ENCODE data around the gene UBR3.

DNA sequence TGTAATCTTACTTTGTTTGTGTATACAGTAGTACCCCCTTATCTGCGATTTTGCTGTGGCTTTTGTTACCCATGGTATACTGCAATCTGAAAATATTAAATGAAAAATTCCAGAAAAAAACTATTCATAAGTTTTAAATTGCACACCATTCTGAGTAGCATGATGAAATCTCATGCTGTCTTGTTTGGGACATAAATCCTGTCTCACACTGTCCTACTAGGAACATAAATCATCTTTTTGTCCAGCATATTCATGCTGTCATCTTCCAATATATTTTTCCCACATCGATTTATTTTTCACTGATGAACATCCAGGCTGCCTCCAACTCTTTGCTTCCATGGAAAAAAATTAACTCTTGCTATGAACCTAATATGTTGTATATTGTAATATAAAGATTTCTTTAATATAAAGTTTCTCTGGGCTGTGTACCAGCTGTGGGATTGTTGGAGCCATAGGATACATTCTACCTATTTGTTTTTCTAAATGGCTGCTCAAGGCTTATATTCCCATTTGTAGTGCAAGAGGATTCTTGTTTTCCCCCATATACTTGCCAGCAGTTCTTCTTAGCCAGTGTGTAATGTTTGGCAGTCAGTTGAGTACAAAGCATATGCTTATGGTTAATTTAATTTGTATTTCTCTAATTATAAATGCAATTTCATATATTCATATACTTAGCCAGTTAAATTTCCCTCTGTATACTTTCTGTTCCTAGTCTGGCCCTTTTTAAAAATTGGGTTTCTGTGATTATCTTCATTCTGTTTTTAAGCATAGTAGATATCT lies 236.4 kb downstream of the UBR3 start:
- TF ChIP-seq, protein P1, sequence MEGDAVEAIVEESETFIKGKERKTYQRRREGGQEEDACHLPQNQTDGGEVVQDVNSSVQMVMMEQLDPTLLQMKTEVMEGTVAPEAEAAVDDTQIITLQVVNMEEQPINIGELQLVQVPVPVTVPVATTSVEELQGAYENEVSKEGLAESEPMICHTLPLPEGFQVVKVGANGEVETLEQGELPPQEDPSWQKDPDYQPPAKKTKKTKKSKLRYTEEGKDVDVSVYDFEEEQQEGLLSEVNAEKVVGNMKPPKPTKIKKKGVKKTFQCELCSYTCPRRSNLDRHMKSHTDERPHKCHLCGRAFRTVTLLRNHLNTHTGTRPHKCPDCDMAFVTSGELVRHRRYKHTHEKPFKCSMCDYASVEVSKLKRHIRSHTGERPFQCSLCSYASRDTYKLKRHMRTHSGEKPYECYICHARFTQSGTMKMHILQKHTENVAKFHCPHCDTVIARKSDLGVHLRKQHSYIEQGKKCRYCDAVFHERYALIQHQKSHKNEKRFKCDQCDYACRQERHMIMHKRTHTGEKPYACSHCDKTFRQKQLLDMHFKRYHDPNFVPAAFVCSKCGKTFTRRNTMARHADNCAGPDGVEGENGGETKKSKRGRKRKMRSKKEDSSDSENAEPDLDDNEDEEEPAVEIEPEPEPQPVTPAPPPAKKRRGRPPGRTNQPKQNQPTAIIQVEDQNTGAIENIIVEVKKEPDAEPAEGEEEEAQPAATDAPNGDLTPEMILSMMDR (IDR thresholded peaks at IDR 0.05) = no peak
- TF ChIP-seq POLR2A (IDR thresholded peaks at IDR 0.05) (no peak), POLR2AphosphoS5 (IDR thresholded peaks at IDR 0.05) (no peak)
